Loucy (cell line): ENCODE data around the gene OR4A15.

ENCODE experiments used
- EZH2phosphoT487 ChIP-seq: fragments of 200-600 bp; IDR thresholded peaks from 2 replicates; pipeline ENCODE4 v1.6.1; 2018; ENCODE audit warnings: antibody characterized with exemption, mild to moderate bottlenecking, moderate library complexity, borderline replicate concordance
- TF ChIP-seq, protein P1 (sequence below): fragments of 200-600 bp; sonication (generic); conservative IDR thresholded peaks from 2 replicates; pipeline ENCODE4 v1.5.1; 2014; ENCODE audit warnings: mild to moderate bottlenecking, antibody characterized with exemption, low read length

DNA sequence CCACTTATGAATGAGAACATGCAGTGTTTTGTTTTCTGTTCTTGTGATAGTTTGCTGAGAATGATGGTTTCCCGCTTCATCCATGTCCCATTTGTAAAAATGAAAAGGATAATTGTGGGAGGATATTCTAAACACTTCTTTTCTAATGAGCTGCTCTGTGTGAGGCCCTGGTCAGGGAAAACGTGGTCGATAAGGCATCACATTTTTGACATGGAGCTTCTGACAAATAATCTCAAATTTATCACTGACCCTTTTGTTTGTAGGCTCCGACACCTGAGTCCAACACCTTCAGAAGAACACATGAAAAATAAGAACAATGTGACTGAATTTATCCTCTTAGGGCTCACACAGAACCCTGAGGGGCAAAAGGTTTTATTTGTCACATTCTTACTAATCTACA is at the start of gene OR4A15:
- TF ChIP-seq, protein P1, sequence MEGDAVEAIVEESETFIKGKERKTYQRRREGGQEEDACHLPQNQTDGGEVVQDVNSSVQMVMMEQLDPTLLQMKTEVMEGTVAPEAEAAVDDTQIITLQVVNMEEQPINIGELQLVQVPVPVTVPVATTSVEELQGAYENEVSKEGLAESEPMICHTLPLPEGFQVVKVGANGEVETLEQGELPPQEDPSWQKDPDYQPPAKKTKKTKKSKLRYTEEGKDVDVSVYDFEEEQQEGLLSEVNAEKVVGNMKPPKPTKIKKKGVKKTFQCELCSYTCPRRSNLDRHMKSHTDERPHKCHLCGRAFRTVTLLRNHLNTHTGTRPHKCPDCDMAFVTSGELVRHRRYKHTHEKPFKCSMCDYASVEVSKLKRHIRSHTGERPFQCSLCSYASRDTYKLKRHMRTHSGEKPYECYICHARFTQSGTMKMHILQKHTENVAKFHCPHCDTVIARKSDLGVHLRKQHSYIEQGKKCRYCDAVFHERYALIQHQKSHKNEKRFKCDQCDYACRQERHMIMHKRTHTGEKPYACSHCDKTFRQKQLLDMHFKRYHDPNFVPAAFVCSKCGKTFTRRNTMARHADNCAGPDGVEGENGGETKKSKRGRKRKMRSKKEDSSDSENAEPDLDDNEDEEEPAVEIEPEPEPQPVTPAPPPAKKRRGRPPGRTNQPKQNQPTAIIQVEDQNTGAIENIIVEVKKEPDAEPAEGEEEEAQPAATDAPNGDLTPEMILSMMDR, result no peak
- TF ChIP-seq EZH2phosphoT487, result no peak
